Measurements from ENCODE around the gene IL18RAP. TPM values are rescaled to one million over a fixed set of nuclear protein-coding genes. Genes with fewer than 3 reads are reported as not detected.

IL18RAP gene
- total RNA-seq, 1 donor from 2014 or later: 1.2 TPM

DNA sequence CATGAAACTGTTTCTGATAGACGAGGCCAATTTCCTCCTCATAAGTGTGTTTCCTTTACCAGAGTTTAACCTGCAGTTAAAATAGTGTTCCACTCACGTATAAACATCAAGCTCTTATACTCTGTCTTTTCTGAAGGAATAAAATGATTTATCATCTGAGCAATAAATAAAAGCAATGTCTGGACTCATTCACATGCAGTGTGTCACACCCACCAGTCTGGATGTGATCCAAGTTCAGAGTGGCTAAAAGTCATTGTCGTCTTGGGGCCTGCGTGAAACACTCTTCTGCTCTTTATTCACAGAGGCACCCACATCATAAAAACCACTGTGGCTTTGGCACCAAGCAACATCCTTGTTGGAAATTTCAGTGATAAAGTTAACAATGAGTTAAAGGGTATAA, 30.5 kb downstream of the IL18RAP start:
- no peak overlapping the region for H3K4me3 Mint-ChIP-seq
- no peak for DNase-seq (ENCODE audit: extremely low spot score, unreplicated experiment)
- peaks cover 4% of the 10 kb centered on the region for H3K9me3 Mint-ChIP-seq
- no peaks in the 10 kb centered on the region for H3K36me3 Mint-ChIP-seq
- peaks cover 3% of the 10 kb centered on the region for H3K27me3 Mint-ChIP-seq
- H3K4me1 Mint-ChIP-seq (ENCODE audit: unreplicated experiment): no peaks in the 10 kb centered on the region
- TF ChIP-seq, protein P1, sequence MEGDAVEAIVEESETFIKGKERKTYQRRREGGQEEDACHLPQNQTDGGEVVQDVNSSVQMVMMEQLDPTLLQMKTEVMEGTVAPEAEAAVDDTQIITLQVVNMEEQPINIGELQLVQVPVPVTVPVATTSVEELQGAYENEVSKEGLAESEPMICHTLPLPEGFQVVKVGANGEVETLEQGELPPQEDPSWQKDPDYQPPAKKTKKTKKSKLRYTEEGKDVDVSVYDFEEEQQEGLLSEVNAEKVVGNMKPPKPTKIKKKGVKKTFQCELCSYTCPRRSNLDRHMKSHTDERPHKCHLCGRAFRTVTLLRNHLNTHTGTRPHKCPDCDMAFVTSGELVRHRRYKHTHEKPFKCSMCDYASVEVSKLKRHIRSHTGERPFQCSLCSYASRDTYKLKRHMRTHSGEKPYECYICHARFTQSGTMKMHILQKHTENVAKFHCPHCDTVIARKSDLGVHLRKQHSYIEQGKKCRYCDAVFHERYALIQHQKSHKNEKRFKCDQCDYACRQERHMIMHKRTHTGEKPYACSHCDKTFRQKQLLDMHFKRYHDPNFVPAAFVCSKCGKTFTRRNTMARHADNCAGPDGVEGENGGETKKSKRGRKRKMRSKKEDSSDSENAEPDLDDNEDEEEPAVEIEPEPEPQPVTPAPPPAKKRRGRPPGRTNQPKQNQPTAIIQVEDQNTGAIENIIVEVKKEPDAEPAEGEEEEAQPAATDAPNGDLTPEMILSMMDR (conservative IDR thresholded peaks at IDR 0.05): no peak
- H3K27ac Mint-ChIP-seq: peak overlapping the region; percentile 29

- Mint-ChIP-seq H3K9me3 (peaks cover 4% of the 10 kb centered on the region), H3K27me3 (peaks cover 9% of the 10 kb centered on the region), H3K4me3 (no peak overlapping the region), H3K4me1 (ENCODE audit: unreplicated experiment) (no peaks in the 10 kb centered on the region), H3K36me3 (no peaks in the 10 kb centered on the region), H3K27ac (no peak overlapping the region)
- no peak for DNase-seq (ENCODE audit: extremely low spot score, unreplicated experiment)
- TF ChIP-seq, protein P1 (conservative IDR thresholded peaks at IDR 0.05): no peak
Measured at GRCh38 chr2:102455061-102455670, 32.2 kb downstream of the IL18RAP start.

GRCh38 chr2:102460467-102460866, 37.5 kb downstream of the IL18RAP start:
- TF ChIP-seq, protein P1 (conservative IDR thresholded peaks at IDR 0.05): no peak
- H3K4me3 Mint-ChIP-seq: no peak overlapping the region
- H3K27me3 Mint-ChIP-seq: peaks cover 6% of the 10 kb centered on the region
- H3K4me1 Mint-ChIP-seq (ENCODE audit: unreplicated experiment): no peaks in the 10 kb centered on the region
- H3K9me3 Mint-ChIP-seq: peaks cover 4% of the 10 kb centered on the region
- no peaks in the 10 kb centered on the region for H3K36me3 Mint-ChIP-seq
- no peak overlapping the region for H3K27ac Mint-ChIP-seq
- DNase-seq (ENCODE audit: extremely low spot score, unreplicated experiment): no peak

DNA sequence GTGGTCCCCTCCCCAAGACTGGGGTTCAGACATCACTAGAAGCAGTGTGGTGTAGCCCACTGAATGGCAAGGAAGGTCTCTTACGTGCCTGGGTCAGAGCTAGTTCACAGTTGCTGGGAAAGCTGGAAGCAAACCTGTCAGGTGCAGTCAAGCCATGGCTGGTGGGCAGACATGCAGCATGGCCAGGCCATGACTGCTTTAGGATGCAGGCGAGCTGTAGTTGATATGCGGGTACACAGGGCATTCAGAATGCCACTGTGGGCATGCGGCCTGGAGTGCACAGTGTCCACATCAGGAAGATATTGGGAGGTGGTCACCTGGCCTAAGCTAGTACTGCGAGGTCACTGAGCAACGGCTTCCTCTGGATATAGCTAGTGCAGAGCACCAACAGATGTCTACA, 38.2 kb downstream of the IL18RAP start:
- TF ChIP-seq, protein P1 (conservative IDR thresholded peaks at IDR 0.05): no peak
- H3K4me3 Mint-ChIP-seq: no peak overlapping the region
- H3K27ac Mint-ChIP-seq: no peak overlapping the region
- no peaks in the 10 kb centered on the region for H3K9me3 Mint-ChIP-seq
- H3K4me1 Mint-ChIP-seq (ENCODE audit: unreplicated experiment): no peaks in the 10 kb centered on the region
- DNase-seq (ENCODE audit: extremely low spot score, unreplicated experiment): no peak
- H3K36me3 Mint-ChIP-seq: no peaks in the 10 kb centered on the region
- peaks cover 6% of the 10 kb centered on the region for H3K27me3 Mint-ChIP-seq

GRCh38 chr2:102463160-102463559, 40.2 kb downstream of the IL18RAP start:
- peaks cover 6% of the 10 kb centered on the region for H3K27me3 Mint-ChIP-seq
- H3K4me3 Mint-ChIP-seq: no peak overlapping the region
- H3K36me3 Mint-ChIP-seq: no peaks in the 10 kb centered on the region

More at GRCh38 chr2:102463160-102463559, 40.2 kb downstream of the IL18RAP start:
- Mint-ChIP-seq H3K9me3 (no peaks in the 10 kb centered on the region), H3K27ac (no peak overlapping the region), H3K4me1 (ENCODE audit: unreplicated experiment) (no peaks in the 10 kb centered on the region)
- no peak for DNase-seq (ENCODE audit: extremely low spot score, unreplicated experiment)
- TF ChIP-seq, protein P1 (conservative IDR thresholded peaks at IDR 0.05): no peak

Measured in type B pancreatic cell (in vitro differentiated cells).